Stimulated activated CD8-positive, alpha-beta memory T cell treated with anti-CD3 and anti-CD28 coated beads, Interleukin-7, amount 100 ng/mL, for 24 hours (primary cell): ENCODE results near the gene ZNF821.
"Not testable (repeated sequence)": the region's sequence is repeated elsewhere in the genome, so short reads cannot be mapped to it uniquely, and the experiment has no call there.

ENCODE experiments used
- DNase-seq: peaks from one replicate; pipeline ENCODE4 v3.0.0-alpha.2; 2020; ENCODE audit warnings: low read depth

ZNF821 gene

GRCh38 chr16:71883849-71884638 lies at the start of gene ZNF821:
Gene ZNF821, minus strand, starts transcription at chr16:71884182. Its CDS starts 4,236 bp downstream, at chr16:71879946.
- DNase-seq = peak; percentile 44

- DNase-seq = no peak
These were observed 49.0 kb upstream of the ZNF821 start for GRCh38 chr16:71933017-71933416.

GRCh38 chr16:71931599-71931998 lies 47.6 kb upstream of the ZNF821 start:
- no peak for DNase-seq

- no peak for DNase-seq
These were observed 47.0 kb upstream of the ZNF821 start for GRCh38 chr16:71931001-71931400.

- DNase-seq = no peak
These were observed 46.1 kb upstream of the ZNF821 start for GRCh38 chr16:71930013-71930563.

GRCh38 chr16:71929048-71929447 lies 45.1 kb upstream of the ZNF821 start:
- DNase-seq = no peak

GRCh38 chr16:71927787-71928186 lies 43.8 kb upstream of the ZNF821 start:
- DNase-seq = no peak

GRCh38 chr16:71927383-71927782 lies 43.4 kb upstream of the ZNF821 start:
- DNase-seq = no peak

- DNase-seq = no peak
These were observed 40.7 kb upstream of the ZNF821 start for GRCh38 chr16:71924710-71925109.

GRCh38 chr16:71923941-71924690 lies 40.1 kb upstream of the ZNF821 start:
- no peak for DNase-seq

GRCh38 chr16:71920658-71921057 lies 36.7 kb upstream of the ZNF821 start:
- no peak for DNase-seq

GRCh38 chr16:71919035-71919434 lies 35.1 kb upstream of the ZNF821 start:
- DNase-seq = no peak

- DNase-seq = no peak
These were observed 33.9 kb upstream of the ZNF821 start for GRCh38 chr16:71917900-71918299.

- no peak for DNase-seq
These were observed 32.5 kb upstream of the ZNF821 start for GRCh38 chr16:71916397-71916920.

- no peak for DNase-seq
These were observed 31.4 kb upstream of the ZNF821 start for GRCh38 chr16:71915350-71915749.

- no peak for DNase-seq
These were observed 30.8 kb upstream of the ZNF821 start for GRCh38 chr16:71914802-71915201.

- DNase-seq = no peak
These were observed 28.7 kb upstream of the ZNF821 start for GRCh38 chr16:71912534-71913275.

GRCh38 chr16:71911121-71911520 lies 27.1 kb upstream of the ZNF821 start:
- no peak for DNase-seq

GRCh38 chr16:71905765-71906164 lies 21.8 kb upstream of the ZNF821 start:
- not testable (repeated sequence) for DNase-seq

- DNase-seq = no peak
These were observed 20.3 kb upstream of the ZNF821 start for GRCh38 chr16:71904239-71904638.

- DNase-seq = no peak
These were observed 19.6 kb upstream of the ZNF821 start for GRCh38 chr16:71903608-71904007.
